HepG2 (cell line): ENCODE data around the gene PRKG1. TPM values are rescaled to one million over a fixed set of nuclear protein-coding genes. Genes with fewer than 3 reads are reported as not detected.

Source experiments
- ATAC-seq: fragments of 200-7000 bp; cut with Tn5 transposase; 3 replicates; pipeline ENCODE4 v1.9.1; 2020; ENCODE audit warnings: mild to moderate bottlenecking, moderate library complexity
- BruUV-seq: library from RNA; stranded (reverse); fragments of 400-500 nt; replicated peaks from 2 replicates; lab custom pipeline; 2021; lab: Mats Ljungman, UMichigan
- CTCF ChIA-PET: fragments of 300-600 bp; formaldehyde crosslinking; extraction: SDS; loops from one replicate; lab custom pipeline; 2021; ENCODE audit warnings: low total read pairs, inconsistent platforms, low intra/inter-chr PET ratio; lab: Yijun Ruan, JAX
- POLR2A ChIA-PET: fragments of 350-600 bp; sonication (Branson Sonifier 250); formaldehyde crosslinking; loops from one replicate; lab custom pipeline; 2020; ENCODE audit warnings: antibody characterized with exemption, inconsistent platforms; lab: Yijun Ruan, JAX
- DNase-seq: peaks from one replicate; pipeline ENCODE4 v3.0.0-alpha.2; 2015; ENCODE audit warnings: low spot score
- FAIRE-seq: peaks from 3 replicates; lab custom pipeline; 2011; peaks lifted over from hg19 to GRCh38; lab: Jason Lieb, UNC
- H2AFZ ChIP-seq: one replicate; pipeline ENCODE4 v1.6.1; 2011; ENCODE audit warnings: low read length, inconsistent platforms
- H3K27ac ChIP-seq: fragments of 300-600 bp; 3 replicates; pipeline ENCODE4 v1.8.0; 2011; ENCODE audit warnings: mixed run types, mild to moderate bottlenecking, mixed read lengths, low read length, inconsistent platforms; ENCODE audit not compliant: insufficient read depth; ENCODE audit errors: extremely low read length
- H3K27me3 ChIP-seq, 2 experiments: fragments of 200-600 bp in 1 of 2; 2 replicates in 1 of 2; 3 replicates in 1 of 2; pipeline versions ENCODE4 v1.6.0 to v1.8.0; 2011; ENCODE audit warnings: low read length in 2 of 2, mild to moderate bottlenecking in 2 of 2, moderate library complexity in 2 of 2, inconsistent platforms in 1 of 2; ENCODE audit not compliant: insufficient read depth in 2 of 2, control insufficient read depth in 1 of 2
- H3K36me3 ChIP-seq, 2 experiments: fragments of 200-600 bp in 1 of 2; replicated peaks in 1 of 2; 2 replicates in 1 of 2; 3 replicates in 1 of 2; pipeline versions ENCODE4 v1.5.1 to v1.8.0; 2011; ENCODE audit warnings: low read length in 2 of 2, inconsistent platforms in 1 of 2; ENCODE audit not compliant: insufficient read depth in 2 of 2, control insufficient read depth in 1 of 2
- H3K4me1 ChIP-seq: 2 replicates; pipeline ENCODE4 v1.5.1; 2012; ENCODE audit warnings: low read length, inconsistent platforms; ENCODE audit not compliant: insufficient read depth
- H3K4me2 ChIP-seq: 2 replicates; pipeline ENCODE4 v1.6.0; 2011; ENCODE audit warnings: low read depth, low read length, inconsistent platforms
- H3K4me3 ChIP-seq, 3 experiments: fragments of 200-600 bp in 1 of 3; sonication (generic), shearing (Covaris generic) in 1 of 3; replicated peaks in 1 of 3; 2 replicates each; pipeline ENCODE4 v1.5.1; 2011 to 2016; ENCODE audit warnings: low read length in 3 of 3, inconsistent platforms in 2 of 3, low read depth in 2 of 3, mild to moderate bottlenecking in 2 of 3, control low read depth in 1 of 3, mixed read lengths in 1 of 3; ENCODE audit not compliant: insufficient read depth in 1 of 3
- H3K79me2 ChIP-seq: one replicate; pipeline ENCODE4 v1.6.1; 2011; ENCODE audit warnings: low read length, inconsistent platforms; ENCODE audit not compliant: insufficient read depth
- H3K9ac ChIP-seq: 2 replicates; pipeline ENCODE4 v1.6.0; 2011; ENCODE audit warnings: mild to moderate bottlenecking, low read depth, low read length, inconsistent platforms; ENCODE audit not compliant: insufficient read depth
- H3K9me3 ChIP-seq: 2 replicates; pipeline ENCODE4 v1.5.1; 2012; ENCODE audit warnings: mild to moderate bottlenecking, low read length
- H4K20me1 ChIP-seq: 2 replicates; pipeline ENCODE4 v1.6.0; 2011; ENCODE audit warnings: inconsistent platforms, mild to moderate bottlenecking, low read length, moderate library complexity; ENCODE audit not compliant: insufficient read depth
- AGO2 ChIP-seq: fragments of 200-400 bp; formaldehyde crosslinking; optimal IDR thresholded peaks from 2 replicates; pipeline ENCODE3; 2017; ENCODE audit warnings: mild to moderate bottlenecking, low read depth, low read length, moderate library complexity
- NONO ChIP-seq, 2 experiments: fragments of 450-650 bp in 1 of 2; sonication (generic) in 1 of 2; formaldehyde crosslinking in 1 of 2; IDR thresholded peaks in 1 of 2; conservative IDR thresholded peaks in 1 of 2; 2 replicates each; pipeline versions ENCODE4 v1.6.1 to v1.8.0; 2017 to 2022; ENCODE audit warnings: mild to moderate bottlenecking in 1 of 2, missing genetic modification reagents in 1 of 2, moderate library complexity in 1 of 2
- POLR2A ChIP-seq, 2 experiments: IDR thresholded peaks; 2 replicates each; pipeline ENCODE4 v1.6.1; 2011; ENCODE audit warnings: low read depth in 2 of 2, low read length in 2 of 2, mild to moderate bottlenecking in 1 of 2, moderate library complexity in 1 of 2; ENCODE audit not compliant: insufficient read depth in 1 of 2
- REL ChIP-seq: sonication (generic); formaldehyde crosslinking; conservative IDR thresholded peaks from 2 replicates; pipeline ENCODE4 v1.8.0; 2022; ENCODE audit warnings: mild to moderate bottlenecking, missing genetic modification reagents, moderate library complexity
- TRAFD1 ChIP-seq: sonication (generic); formaldehyde crosslinking; IDR thresholded peaks from 2 replicates; pipeline ENCODE4 v1.5.1; 2020; ENCODE audit warnings: missing genetic modification reagents, mild to moderate bottlenecking, borderline replicate concordance
- ZNF121 ChIP-seq: sonication (generic); formaldehyde crosslinking; IDR thresholded peaks from 2 replicates; pipeline ENCODE4 v1.5.0; 2020; ENCODE audit warnings: mild to moderate bottlenecking, missing genetic modification reagents
- ZNF7 ChIP-seq: IDR thresholded peaks from 2 replicates; pipeline ENCODE4 v1.6.1; 2016; ENCODE audit warnings: missing biosample characterization, missing genetic modification reagents
- ZSCAN22 ChIP-seq: sonication (generic); formaldehyde crosslinking; IDR thresholded peaks from 2 replicates; pipeline ENCODE4 v1.4.0; 2020; ENCODE audit warnings: mild to moderate bottlenecking, missing genetic modification reagents
- WGBS: methylation state at CpG from one replicate; pipeline ENCODE4 v1.1.6; 2017; ENCODE audit warnings: low lambda C conversion rate; 5-methylcytosine and 5-hydroxymethylcytosine counted together
- in situ Hi-C: cut with HindIII; loops from 2 replicates; pipeline ENCODE4 v1.10.0; 2017; ENCODE audit warnings: low pct_unique_long_range_greater_than_20kb; ENCODE audit not compliant: extremely low pct_ligation_motif_present
- intact Hi-C: fragments of 100-400 bp; cut with micrococcal nuclease; formaldehyde crosslinking; loops from one replicate; pipeline ENCODE4 v1.10.0; 2022; ENCODE audit not compliant: unreplicated experiment
- polyA plus RNA-seq, 8 experiments: library from polyadenylated mRNA; depleted of rRNA in 3 of 8; stranded (reverse) in 7 of 8; unstranded in 1 of 8; fragments of >200 nt; fragmentation: Illumina TruSeq in 4 of 8; extraction: Trizol in 4 of 8; gene quantifications; 2 replicates each; pipeline versions ENCODE4 v1.2.1 to v1.2.3, GENCODE V29; 2011 to 2016; ENCODE audit warnings: low read depth in 4 of 8, missing spikeins in 1 of 8, mixed read lengths in 1 of 8; ENCODE audit not compliant: insufficient read depth in 1 of 8
- total RNA-seq, 5 experiments: library from RNA; depleted of rRNA; stranded (reverse); fragments of >200 nt; fragmentation: Illumina TruSeq; extraction: Trizol; gene quantifications; 2 replicates each; pipeline ENCODE4 v1.2.3, GENCODE V29; 2016; ENCODE audit warnings: low read depth in 1 of 5
- TF ChIP-seq, protein P1 (sequence below): sonication (generic); formaldehyde crosslinking; IDR thresholded peaks from 2 replicates; pipeline ENCODE4 v1.8.0; 2022; ENCODE audit warnings: missing genetic modification reagents, mild to moderate bottlenecking, borderline replicate concordance
- TF ChIP-seq, protein P2 (sequence below): sonication (generic); formaldehyde crosslinking; IDR thresholded peaks from 2 replicates; pipeline ENCODE4 v1.4.0; 2020; ENCODE audit warnings: missing genetic modification reagents

PRKG1 gene
- total and polyA plus RNA-seq, 2 of the 13 experiments (the other 11 are each of a cell fraction or from before 2014, with no cell fraction given), result 0.01 TPM; not detected in 1

GRCh38 chr10:52314822-52315552 is 1240.7 kb downstream of the PRKG1 start:
- peak overlapping the region; percentile 61 for H3K27ac ChIP-seq
- TF ChIP-seq, protein P1, sequence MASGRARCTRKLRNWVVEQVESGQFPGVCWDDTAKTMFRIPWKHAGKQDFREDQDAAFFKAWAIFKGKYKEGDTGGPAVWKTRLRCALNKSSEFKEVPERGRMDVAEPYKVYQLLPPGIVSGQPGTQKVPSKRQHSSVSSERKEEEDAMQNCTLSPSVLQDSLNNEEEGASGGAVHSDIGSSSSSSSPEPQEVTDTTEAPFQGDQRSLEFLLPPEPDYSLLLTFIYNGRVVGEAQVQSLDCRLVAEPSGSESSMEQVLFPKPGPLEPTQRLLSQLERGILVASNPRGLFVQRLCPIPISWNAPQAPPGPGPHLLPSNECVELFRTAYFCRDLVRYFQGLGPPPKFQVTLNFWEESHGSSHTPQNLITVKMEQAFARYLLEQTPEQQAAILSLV, result no peak
- TF ChIP-seq ZSCAN22 (peak; percentile 4; the same call in 1 of the 2 replicates), ZNF7 (0 out of 2 replicates have a peak, but pooled peaks have one; percentile 1), POLR2A (IDR thresholded peaks at IDR 0.05; ENCODE audit: insufficient read depth in 1 of 2, low read depth in 2 of 2, low read length in 2 of 2) (peak in 1 of 2 experiments; percentile 48; a peak in 2 of 4 replicates), ZNF121 (CRISPR knock-in tag) (no peak), TRAFD1 (CRISPR knock-in tag) (0 out of 2 replicates have a peak, but pooled peaks have one; percentile 16), AGO2 (peak; percentile 72), NONO (IDR thresholded peaks at IDR 0.05) (no peak), NONO (CRISPR knock-in tag; conservative IDR thresholded peaks at IDR 0.05) (no peak), REL (CRISPR knock-in tag) (peak; percentile 21; the same call in 1 of the 2 replicates)
- TF ChIP-seq, protein P2, sequence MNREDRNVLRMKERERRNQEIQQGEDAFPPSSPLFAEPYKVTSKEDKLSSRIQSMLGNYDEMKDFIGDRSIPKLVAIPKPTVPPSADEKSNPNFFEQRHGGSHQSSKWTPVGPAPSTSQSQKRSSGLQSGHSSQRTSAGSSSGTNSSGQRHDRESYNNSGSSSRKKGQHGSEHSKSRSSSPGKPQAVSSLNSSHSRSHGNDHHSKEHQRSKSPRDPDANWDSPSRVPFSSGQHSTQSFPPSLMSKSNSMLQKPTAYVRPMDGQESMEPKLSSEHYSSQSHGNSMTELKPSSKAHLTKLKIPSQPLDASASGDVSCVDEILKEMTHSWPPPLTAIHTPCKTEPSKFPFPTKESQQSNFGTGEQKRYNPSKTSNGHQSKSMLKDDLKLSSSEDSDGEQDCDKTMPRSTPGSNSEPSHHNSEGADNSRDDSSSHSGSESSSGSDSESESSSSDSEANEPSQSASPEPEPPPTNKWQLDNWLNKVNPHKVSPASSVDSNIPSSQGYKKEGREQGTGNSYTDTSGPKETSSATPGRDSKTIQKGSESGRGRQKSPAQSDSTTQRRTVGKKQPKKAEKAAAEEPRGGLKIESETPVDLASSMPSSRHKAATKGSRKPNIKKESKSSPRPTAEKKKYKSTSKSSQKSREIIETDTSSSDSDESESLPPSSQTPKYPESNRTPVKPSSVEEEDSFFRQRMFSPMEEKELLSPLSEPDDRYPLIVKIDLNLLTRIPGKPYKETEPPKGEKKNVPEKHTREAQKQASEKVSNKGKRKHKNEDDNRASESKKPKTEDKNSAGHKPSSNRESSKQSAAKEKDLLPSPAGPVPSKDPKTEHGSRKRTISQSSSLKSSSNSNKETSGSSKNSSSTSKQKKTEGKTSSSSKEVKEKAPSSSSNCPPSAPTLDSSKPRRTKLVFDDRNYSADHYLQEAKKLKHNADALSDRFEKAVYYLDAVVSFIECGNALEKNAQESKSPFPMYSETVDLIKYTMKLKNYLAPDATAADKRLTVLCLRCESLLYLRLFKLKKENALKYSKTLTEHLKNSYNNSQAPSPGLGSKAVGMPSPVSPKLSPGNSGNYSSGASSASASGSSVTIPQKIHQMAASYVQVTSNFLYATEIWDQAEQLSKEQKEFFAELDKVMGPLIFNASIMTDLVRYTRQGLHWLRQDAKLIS (CRISPR knock-in tag), result peak; percentile 26; the same call in 1 of the 2 replicates
- TF ChIP-seq, all 625 proteins: peak for 7
- ChIA-PET POLR2A (interaction anchor here (1.1 kb wide), 1 partner anchor 51 kb away, joined by 8 read pairs; no protein-coding TSS in a partner anchor), CTCF (interaction anchor here (3.0 kb wide), 1 partner anchor 174 kb away, joined by 27 read pairs; no protein-coding TSS in a partner anchor)
- Histone ChIP-seq H3K9me3 (no peaks in the 10 kb centered on the region), H3K4me2 (peak overlapping the region; percentile 89), H3K4me1 (peaks cover 47% of the 10 kb centered on the region), H3K36me3 (no peaks in the 10 kb centered on the region), H3K27me3 (peaks cover 0 to 13% of the 10 kb centered on the region in 2 experiments; a peak in 1 of 5 replicates), H4K20me1 (no peaks in the 10 kb centered on the region), H3K9ac (peak overlapping the region; percentile 62), H3K79me2 (peaks cover 2% of the 10 kb centered on the region), H3K4me3 (peak overlapping the region; percentile 59 to 77 (median 68)), H2AFZ (no peak overlapping the region)
- intact Hi-C loops (loop anchor here (1.0 to 2.0 kb wide), 3 partner anchors 18 to 174 kb away; no protein-coding TSS in a partner anchor), in situ Hi-C loops (loop anchor here (5.0 to 10.0 kb wide), 3 partner anchors 172 to 467 kb away; no protein-coding TSS in a partner anchor)
- 17% methylated on average over 32 of the region's 36 CpGs for WGBS
- FAIRE-seq, result no peak
- BruUV-seq, result no TSS peak
- no peak for DNase-seq
- ATAC-seq, result peak; percentile 24
